BE2C (cell line): ENCODE measurements around the gene TCTN3.
"Not testable (repeated sequence)": the region's sequence is repeated elsewhere in the genome, so short reads cannot be mapped to it uniquely, and the experiment has no call there.

Experiments
- DNase-seq: peaks from one replicate; pipeline ENCODE4 v3.0.0-alpha.2; 2020
- H3K27me3 ChIP-seq: fragments of 250-450 bp; sonication (Bioruptor Pico); 2 replicates; pipeline ENCODE4 v1.5.1; 2020; ENCODE audit warnings: mild to moderate bottlenecking
- H3K36me3 ChIP-seq: fragments of 250-450 bp; sonication (Bioruptor Pico); 2 replicates; pipeline ENCODE4 v1.5.1; 2020; ENCODE audit warnings: mild to moderate bottlenecking
- H3K4me1 ChIP-seq: fragments of 250-450 bp; sonication (Bioruptor Pico); 2 replicates; pipeline ENCODE4 v1.5.1; 2020
- H3K4me3 ChIP-seq: 2 replicates; pipeline ENCODE4 v1.5.1; 2011; ENCODE audit warnings: low read depth, low read length
- H3K9me3 ChIP-seq: fragments of 250-450 bp; sonication (Bioruptor Pico); 2 replicates; pipeline ENCODE4 v1.5.1; 2020
- CTCF ChIP-seq: IDR thresholded peaks from 2 replicates; pipeline ENCODE4 v1.5.1; 2012; ENCODE audit warnings: mild to moderate bottlenecking, low read depth, low read length

The TCTN3 gene

GRCh38 chr10:95626500-95626899 lies 67.2 kb downstream of the TCTN3 start:
- DNase-seq, result no peak
- Histone ChIP-seq H3K4me3 (no peak overlapping the region), H3K9me3 (no peaks in the 10 kb centered on the region), H3K36me3 (peaks cover 40% of the 10 kb centered on the region), H3K4me1 (no peaks in the 10 kb centered on the region), H3K27me3 (no peaks in the 10 kb centered on the region)
- TF ChIP-seq CTCF, result no peak

GRCh38 chr10:95620415-95620814 lies 73.3 kb downstream of the TCTN3 start:
- not testable (repeated sequence) for DNase-seq, H3K4me3 ChIP-seq, H3K4me1 ChIP-seq, H3K9me3 ChIP-seq, H3K27me3 ChIP-seq
- peaks cover 48% of the 10 kb centered on the region for H3K36me3 ChIP-seq

- no peak for DNase-seq
- Histone ChIP-seq H3K27me3 (no peaks in the 10 kb centered on the region), H3K4me1 (no peaks in the 10 kb centered on the region), H3K36me3 (peaks cover 60% of the 10 kb centered on the region), H3K9me3 (no peaks in the 10 kb centered on the region), H3K4me3 (no peak overlapping the region)
- TF ChIP-seq CTCF, result no peak
Measured at GRCh38 chr10:95618101-95618500, 75.6 kb downstream of the TCTN3 start.

GRCh38 chr10:95616446-95616845 lies 77.3 kb downstream of the TCTN3 start:
- Histone ChIP-seq H3K9me3 (no peaks in the 10 kb centered on the region), H3K4me1 (no peaks in the 10 kb centered on the region), H3K27me3 (no peaks in the 10 kb centered on the region), H3K4me3 (no peak overlapping the region), H3K36me3 (peaks cover 72% of the 10 kb centered on the region)
- no peak for TF ChIP-seq CTCF
- DNase-seq, result no peak
